GM19099 (cell line): ENCODE data around the gene TEDC1.

Experiments
- POLR2A ChIP-seq: IDR thresholded peaks from 3 replicates; pipeline ENCODE4 v1.6.1; 2011; ENCODE audit warnings: low read depth; ENCODE audit not compliant: insufficient read length; ENCODE audit errors: extremely low read depth

The TEDC1 gene, protein sequence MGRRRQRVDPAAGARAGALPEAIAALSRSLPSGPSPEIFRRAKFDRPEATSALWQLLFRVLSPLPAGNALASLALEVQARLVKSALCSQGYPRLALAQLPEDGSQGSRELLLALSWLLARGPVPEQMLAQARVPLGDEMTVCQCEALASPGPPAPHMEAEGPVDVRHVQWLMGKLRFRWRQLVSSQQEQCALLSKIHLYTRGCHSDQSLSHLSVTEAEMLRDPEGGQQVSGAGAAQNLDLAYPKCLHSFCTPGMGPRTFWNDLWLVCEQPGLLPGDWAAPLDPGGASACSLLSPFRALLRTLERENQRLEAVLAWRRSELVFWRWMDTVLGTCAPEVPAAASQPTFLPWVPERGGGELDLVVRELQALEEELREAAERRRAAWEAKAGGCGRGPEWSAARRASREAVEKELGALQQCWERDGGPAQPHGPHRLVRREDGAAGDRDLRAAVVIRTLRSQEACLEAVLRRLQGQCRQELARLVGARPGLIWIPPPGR

DNA sequence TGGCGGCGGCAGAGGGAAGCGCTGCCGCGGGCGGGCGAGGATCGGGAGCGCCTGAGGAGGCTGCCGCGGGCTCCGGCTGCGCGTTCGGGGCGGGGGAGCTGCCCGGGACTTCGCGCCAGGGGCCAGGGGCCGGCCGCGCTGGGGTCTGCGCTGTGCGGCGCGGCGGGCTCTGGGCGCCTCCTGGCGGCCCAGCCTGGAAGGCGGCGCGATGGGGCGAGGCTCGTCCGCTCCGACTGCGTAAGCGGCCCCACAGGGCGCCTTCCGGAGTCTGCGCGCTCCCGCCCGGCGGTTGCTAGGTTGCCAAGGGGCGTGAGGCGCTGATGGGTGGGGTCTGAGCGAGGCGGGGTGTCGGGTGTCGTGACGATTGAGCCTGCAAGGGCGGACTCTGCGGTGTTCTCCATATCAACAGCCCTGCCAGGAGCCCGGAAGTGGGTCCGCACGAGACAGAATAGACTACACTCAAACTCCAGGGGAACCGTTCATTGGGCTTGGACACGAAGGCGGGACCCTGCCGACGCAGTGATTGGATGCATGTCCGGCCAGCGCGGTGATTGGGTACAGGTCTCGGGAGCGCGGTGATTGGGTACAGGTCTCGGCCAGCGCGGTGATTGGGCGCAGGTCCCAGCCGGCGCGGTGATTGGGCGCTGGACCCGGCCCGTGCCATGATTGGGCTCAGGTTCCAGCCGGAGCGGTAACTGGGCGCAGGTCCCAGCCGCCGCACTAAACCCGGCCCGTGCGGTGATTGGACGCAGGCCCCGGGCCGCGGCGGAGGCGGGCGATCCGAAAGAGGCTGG lies at the start of gene TEDC1:
Gene TEDC1 (plus strand): TSS at position 675 of the 794 bp plus-strand sequence. CDS start 130 bp downstream, outside the sequence.
- TF ChIP-seq POLR2A, result peak; percentile 75

DNA sequence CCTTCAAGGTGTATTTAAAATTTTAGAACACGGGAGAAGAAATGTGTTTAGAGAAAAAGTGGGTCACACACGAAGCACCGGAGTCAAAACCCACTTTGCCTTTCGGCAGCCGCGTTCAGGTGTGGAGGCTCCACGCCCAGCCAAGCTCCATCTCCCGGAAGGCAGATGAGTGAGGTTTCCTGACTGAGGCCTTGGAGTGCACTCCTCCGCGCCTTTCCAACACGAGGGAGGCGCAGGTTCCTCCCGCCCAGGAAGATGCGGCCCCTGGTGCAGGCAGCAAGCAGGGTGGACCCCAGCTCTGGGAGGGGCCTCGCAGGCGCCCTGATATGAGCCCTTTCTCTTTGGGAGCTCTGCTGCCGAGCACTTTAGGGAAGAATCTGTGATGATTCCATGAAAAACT lies 48.9 kb upstream of the TEDC1 start:
- no peak for TF ChIP-seq POLR2A

DNA sequence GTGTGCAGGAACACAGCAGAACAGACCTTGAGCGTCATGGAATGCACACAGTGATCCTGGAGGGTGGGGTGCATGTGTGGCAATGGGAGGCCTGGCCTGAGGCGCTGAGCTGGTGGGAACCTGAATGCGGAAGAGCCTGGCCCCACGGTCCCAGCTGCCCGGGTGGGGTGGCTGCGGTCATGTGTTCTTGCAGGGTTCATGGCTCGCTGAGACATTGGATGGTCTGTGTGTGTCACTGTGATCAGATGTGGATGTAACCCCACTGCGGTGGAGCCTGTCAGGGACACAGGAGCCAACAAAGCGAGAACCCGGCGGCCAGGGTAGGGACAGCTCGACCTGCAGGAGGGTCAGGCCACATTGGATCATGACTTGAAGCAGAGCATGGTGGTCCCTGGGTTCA lies 48.2 kb upstream of the TEDC1 start:
- no peak for TF ChIP-seq POLR2A

DNA sequence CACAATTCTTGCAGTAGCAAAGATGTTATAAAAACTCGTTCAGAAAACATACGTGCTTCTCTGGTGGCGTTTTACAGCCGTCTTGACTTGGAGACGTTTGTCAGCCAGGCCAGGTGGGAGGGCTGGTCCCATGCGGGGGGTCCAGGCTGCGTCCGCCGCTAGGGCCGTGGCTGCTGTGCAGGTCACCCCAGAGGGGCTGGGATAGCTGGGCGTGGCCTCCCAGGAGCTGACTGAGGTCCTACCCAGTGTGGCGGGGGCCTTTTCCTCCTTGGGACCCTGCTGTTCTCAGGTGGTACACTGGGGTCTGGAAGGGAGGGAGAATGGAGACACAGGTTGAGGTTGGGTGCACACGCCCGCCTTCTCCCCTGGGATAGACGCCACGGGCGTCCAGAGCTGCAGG lies 46.2 kb upstream of the TEDC1 start:
- no peak for TF ChIP-seq POLR2A

DNA sequence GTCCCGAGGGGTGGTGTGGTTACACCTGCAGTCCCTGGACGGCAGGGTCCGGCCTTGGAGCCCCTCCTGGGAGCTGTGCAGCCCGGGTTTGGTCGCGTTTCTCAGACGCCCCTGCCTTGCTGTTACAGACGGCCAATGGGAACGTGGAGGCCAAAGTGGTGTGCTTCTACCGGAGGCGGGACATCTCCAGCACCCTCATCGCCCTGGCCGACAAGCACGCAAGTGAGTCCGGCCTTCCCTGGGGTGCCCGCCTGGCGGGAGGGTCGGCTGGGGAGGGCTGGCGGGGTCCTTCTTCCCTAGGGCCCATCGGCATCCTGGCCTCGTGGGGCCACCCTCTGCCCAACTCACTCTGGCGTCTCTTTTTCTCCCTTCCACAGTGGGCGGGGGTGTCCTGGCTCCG lies 45.8 kb upstream of the TEDC1 start:
- no peak for TF ChIP-seq POLR2A

DNA sequence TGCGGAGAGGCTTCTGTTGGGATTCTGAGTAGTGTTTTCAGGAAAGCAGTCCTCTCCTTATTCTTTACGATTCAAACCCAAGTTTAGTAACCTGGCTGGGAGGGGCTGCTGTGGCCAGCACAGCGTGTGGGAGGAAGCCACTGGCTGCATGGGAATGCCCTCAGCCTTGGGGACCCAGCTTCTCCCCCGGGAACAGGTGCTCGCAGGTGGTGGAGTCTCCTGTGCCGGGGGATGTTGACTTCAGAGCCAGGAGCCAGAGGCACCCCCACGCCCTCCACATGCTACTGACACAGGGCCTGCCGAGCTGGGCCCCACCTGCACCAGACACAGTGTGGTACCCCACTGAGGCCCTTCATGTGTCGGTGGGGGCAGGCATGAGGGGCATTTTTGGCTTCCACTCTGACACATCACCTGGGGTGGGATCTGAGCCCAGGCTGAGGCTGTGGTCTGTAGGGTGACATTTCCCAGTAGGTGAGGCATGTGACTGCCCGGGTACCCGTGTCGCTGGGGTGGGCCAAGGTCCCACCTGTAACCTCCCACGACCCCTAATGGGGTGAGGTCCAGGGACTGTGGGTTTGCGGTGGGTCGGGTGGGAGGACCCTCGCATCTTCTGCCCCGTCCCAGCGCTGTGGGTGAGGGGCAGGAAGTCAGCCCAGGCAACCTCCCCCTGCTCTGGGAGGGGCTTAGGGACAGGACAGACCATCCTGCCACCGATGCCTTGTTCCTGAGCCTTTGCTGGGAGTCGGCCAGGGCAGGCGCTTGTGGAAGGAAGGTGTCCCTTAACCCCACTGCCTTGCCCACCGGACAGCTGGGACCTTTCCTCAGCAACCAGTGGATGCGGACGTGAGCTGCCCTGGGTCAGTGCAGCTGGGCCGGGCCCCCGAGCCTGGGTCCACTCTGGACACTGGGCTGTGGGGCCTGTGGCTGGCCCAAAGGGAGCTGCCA lies 44.9 kb upstream of the TEDC1 start:
- no peak for TF ChIP-seq POLR2A

DNA sequence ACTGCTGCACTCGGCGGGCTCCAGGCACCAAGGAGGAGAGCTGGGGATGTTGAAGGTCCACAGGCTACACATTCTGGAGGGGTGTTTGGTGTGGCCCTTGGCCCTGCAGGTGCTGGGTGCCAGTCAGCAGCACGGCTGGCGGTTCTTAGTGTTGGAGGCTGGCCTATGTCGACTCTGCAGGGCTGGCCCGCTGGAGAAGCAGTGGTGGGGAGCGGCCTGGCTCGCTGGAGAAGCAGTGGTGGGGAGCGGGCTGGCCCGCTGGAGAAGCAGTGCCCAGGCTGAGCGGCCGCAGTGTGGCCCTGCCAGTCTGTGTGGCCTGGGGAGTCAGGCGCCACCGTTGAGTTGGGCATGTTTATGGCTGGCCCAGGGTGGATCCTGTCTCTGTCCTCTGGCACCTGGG lies 44.1 kb upstream of the TEDC1 start:
- TF ChIP-seq POLR2A, result no peak

DNA sequence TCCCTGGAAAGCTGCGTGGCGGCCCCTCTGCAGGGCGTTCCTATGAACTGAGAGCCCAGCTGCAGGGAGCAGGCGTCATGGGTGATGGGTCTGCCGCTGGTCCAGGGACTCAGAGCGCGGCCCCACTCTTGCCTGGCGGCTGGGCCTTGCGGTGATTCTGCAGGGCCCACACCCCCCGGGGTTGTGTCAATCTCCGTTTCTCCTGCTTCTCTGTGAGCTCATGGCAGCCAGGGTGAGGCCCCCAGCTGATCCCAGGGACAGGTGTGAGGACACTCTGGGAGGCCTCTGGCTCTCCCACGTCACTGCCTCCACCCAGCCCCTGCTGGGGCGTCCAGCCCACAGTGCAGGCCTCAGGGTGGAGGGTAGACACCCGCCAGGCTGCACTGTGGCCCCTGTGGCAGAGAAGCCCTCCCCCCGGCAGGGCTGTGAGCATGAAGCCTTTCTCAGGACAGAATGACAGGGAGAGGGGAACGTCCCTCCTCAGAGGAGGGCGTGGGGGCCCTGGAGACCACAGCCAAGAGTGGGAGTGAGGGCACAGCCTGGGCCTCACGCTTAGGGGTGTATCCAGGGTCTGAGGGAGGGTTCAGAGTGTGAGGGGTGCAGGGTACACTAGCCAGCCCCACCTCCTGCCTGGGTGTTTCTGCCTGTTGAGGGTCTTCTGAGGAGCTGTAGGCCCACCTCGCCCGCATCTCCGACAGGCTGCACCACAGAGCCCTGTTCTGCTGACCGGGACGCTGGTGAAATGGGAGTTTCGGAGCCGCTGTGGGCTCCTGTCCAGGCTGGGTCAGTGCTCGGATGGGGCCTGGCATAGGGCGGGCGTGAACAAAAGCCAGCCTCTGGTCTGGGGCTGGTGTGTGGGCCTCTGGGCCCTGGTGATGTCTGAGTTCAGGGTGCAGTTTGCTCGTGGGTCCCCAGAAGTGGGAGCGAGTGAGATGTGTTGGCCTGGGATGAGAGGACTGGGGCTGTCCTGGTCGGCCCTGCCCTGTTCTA lies 43.1 kb upstream of the TEDC1 start:
- no peak for TF ChIP-seq POLR2A

DNA sequence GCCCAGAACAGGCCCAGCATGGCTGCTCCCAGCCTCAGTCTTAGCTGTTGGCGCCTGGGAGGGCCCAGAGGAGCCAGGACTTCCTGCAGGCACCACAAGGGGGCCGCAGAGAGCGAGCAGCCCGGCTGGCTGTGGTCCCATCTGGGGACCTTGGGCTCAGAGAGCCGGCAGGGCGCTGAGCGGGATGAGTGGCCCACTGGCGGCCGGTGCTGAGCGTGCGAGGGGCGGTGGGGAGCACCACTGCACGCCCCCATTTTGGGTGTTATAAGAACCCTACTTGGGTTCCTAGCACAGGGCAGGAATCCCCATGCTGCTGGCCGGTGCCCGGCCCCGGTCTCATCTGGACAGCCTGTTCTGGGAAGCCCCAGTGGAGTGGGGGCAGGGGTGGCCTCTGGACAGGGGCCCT lies 42.3 kb upstream of the TEDC1 start:
- no peak for TF ChIP-seq POLR2A

DNA sequence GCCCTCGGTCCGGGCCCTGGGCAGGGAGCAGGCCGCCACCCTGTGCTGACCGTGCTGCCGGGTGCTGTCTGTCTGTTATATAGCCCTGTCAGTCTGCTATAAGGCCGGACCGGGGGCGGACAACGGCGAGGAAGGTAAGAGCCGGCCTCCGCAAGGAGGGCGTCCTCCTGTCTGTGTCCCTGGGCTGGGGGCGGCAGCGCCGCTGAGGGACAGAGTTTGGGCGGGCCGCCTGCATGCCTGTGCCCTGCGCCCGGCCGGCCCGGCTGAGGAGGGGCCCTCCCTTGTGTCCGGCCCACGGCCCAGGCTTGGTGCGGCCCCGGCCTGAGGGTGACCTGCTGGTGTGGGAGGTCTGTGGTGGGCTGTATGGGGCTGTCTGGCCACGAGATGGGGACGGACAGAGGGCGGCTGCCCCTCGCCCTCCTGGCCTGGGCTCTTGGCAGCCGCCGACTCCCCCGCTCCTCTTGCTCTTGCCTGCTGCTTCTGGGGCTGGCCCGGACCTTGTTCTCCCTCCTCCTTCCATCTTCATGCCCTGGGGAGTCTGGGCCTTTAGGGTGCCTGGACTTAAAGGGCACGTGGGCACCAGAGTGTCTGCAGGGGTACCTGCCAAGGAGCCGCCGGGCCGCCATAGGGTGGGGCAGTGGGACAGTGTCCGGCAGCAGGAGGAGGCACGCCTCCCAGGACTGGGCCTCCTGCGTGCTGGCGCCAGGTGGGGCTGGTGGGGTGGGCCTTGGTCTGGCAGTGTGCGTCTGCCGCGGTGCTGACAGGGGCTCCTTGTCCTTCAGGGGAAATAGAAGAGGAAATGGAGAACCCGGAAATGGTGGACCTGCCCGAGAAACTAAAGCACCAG lies 41.5 kb upstream of the TEDC1 start:
- no peak for TF ChIP-seq POLR2A

DNA sequence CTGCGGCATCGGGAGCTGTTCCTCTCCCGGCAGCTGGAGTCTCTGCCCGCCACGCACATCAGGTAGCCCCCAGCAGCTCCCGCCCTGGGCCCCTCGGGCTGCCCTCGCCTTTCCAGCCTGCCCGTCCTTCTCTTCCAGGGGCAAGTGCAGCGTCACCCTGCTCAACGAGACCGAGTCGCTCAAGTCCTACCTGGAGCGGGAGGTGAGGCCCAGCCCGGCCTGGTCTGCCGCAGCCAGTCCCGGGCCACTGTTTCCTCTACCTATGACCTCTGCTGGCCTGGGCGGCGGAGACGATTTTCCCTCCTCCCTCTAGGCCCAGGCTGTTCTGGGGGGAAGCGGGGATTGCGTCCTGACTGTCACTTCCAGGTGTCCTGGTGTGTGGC lies 40.9 kb upstream of the TEDC1 start:
- TF ChIP-seq POLR2A, result no peak

DNA sequence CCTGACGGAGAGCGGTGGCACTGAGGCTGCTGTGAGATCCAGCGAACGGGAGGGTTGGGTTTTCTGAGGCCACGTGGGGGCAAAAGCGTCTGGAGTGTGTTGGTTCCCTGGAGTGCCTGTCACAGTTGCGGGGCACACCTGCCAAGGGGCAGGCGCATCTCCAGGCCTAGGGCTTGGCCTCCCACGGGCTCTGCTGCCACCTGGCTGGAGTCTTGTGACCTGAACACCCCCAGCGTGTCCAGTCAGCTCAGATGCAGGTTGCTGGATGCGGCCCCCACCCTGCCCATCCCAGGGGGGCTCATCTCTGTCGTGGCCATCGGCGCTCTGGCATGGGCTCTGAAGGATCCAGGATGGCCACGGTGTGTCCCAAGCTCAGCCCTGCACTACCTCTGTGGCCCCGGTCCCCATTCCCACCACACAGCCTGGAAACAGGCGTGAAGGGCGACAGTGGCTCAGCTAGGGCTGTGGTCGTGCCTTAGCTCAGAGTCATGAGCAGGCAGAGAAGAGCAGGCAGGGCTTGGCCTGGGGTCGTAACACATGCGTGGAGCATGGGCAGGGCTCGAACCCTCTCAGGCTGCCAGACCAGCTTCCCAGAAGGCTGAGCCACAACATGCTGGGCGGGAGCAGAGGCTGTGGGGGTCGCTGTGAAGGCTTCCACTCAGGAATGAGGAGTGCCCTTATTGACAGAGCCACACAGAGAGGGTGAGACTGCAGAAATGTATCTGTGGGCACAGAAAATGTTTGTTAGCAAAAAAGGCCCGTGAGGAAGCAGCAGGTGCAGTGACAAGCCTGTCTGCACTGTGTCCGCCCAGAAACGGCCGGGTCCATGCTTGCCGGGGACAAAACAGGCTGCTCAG lies 40.0 kb upstream of the TEDC1 start:
- TF ChIP-seq POLR2A, result no peak

DNA sequence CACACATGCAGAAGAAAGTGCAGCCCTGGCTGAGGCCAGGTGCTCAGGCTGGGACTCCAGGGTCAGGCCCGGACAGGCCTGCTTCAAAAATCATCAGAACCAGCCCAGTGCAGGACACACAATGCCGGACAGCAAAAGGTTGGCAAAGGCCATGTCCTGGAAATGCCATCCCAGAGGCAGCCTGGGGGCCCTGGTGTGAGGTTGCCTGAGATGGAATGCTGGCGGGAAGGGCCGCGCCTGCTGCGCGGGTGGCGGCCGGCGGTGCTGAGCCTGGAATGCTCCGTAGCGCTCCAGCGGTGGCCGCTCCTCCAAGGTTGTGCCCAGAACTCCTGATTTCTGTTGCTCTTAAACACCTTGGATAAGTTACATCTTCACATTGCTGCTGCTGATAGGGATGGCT lies 38.1 kb upstream of the TEDC1 start:
- no peak for TF ChIP-seq POLR2A
